ENCODE measurements around the gene TCP11L2.
A peak's percentile ranks its signal among the peaks of the same experiment; 100 is the strongest.

Gene TCP11L2

GRCh38 chr12:106302401-106303201, at the start of gene TCP11L2:
Gene TCP11L2 (plus strand): TSS chr12:106302733. CDS start chr12:106311076, 8,343 bp downstream.
- peak; percentile 82 to 84 for DNase-seq

DNA sequence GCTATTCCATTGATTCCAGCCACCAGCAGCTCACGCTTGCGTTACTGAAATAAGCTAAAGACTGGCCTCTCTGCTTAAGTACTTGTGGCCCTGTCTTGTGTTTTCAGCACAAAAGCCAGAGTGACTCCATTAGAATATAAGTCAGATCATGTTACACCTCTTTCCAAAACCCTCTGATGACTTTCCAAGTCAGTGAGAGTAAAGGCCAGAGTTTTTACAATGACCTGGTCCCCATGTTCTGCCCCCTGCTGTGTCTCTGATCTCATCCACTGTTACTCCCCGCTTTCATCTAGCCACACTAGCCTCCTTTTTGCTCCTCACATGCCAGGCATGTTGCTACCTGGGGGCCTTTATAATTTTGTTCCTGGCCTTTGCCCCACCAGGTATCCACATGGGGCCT, 47.8 kb upstream of the TCP11L2 start:
- DNase-seq: no peak

- DNase-seq: no peak
These were observed 47.0 kb upstream of the TCP11L2 start for GRCh38 chr12:106255493-106255892.

DNA sequence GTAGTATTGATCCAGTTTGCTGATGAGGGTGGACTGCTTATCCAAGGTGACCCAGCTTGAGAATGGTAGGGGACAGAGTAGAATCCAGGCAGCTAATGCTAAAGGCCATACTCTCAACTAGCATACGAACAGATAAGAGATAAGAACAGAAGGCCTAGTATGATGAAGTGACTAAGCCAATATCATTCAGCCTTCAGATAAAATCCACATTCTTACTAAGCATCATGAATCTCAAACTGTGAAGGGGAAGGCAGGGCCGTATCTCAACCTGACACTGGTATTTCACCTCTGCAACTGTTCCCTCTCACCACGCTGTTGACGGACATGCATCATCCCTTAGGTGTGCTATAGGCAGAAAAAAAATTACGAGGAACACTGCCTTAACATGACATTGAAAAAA, 46.6 kb upstream of the TCP11L2 start:
- DNase-seq: no peak

DNA sequence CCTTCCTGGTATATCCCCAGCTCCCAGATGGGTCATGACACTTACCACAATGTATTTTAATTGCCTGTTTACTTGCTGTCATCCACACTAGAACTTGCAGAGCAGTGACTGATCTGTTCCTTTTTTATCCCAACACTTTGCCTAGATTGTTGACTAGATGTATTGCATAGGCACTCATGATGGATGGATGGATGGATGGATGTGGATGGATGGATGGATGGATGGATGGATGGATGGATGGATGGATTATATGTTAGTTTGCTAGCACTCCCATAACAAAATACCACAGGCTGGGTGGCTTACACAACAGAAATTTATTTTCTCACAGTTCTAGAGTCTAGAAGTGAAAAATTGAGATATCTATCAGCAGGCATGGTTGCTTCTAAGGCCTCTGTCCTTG, 46.0 kb upstream of the TCP11L2 start:
- no peak for DNase-seq

DNA sequence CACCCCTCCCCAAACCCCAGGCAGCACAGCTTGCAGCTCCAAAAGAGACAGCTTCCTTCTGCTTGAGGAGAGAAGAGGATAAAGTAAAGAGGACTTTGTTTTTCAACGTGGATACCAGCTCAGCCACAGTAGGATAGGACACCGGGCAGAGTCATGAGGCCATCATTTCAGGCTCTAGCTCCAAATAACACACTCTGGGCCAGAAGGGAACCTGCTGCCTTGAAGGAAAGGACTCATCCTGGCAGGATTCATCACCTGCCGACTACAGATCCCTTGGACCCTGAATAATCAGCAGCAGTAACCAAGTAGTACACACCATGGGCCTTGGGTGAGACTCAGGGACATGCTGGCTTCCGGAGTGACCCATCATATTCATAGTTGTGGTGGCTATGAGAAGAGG, 44.3 kb upstream of the TCP11L2 start:
- no peak for DNase-seq

DNA sequence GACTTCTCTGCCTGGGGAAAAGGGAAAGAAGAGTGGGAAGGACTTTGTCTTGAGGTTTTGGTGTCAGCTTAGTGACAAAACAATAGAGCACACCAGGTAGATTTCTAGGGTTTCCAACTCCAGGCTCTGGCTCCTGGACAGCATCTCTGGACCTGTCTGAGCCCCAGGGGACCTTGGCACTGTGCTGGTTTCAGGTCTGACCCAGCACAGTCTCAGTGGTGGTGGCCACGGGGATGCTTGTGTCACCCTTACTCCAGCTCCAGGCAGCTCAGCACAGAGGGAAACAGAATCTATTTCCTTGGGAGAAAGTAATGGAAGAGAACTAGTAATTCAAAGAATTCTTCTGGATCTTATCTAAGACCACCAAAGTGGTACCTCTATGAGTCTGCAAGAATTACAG, 43.6 kb upstream of the TCP11L2 start:
- DNase-seq: no peak

- no peak for DNase-seq
These were observed 37.4 kb upstream of the TCP11L2 start for GRCh38 chr12:106265116-106265515.

DNA sequence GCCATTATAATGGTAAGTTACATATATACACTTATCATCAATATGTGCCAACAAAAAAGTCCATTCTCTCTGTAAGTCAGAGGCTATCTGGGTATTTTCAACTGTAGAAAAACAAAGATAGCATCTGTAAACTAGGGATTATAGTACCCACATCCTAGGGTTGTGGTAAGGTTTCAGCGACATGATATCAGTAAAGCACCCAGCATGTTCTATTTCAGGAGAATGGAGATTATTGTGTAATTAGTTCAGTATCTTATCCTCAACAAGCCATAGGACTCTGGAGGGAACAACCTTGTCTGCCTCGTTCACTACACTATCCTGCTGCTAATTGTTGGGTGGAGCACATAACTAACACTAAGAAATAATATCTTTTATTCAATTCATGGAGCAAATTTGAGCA, 35.0 kb upstream of the TCP11L2 start:
- no peak for DNase-seq

- DNase-seq: no peak
These were observed 33.3 kb upstream of the TCP11L2 start for GRCh38 chr12:106269150-106269771.

DNA sequence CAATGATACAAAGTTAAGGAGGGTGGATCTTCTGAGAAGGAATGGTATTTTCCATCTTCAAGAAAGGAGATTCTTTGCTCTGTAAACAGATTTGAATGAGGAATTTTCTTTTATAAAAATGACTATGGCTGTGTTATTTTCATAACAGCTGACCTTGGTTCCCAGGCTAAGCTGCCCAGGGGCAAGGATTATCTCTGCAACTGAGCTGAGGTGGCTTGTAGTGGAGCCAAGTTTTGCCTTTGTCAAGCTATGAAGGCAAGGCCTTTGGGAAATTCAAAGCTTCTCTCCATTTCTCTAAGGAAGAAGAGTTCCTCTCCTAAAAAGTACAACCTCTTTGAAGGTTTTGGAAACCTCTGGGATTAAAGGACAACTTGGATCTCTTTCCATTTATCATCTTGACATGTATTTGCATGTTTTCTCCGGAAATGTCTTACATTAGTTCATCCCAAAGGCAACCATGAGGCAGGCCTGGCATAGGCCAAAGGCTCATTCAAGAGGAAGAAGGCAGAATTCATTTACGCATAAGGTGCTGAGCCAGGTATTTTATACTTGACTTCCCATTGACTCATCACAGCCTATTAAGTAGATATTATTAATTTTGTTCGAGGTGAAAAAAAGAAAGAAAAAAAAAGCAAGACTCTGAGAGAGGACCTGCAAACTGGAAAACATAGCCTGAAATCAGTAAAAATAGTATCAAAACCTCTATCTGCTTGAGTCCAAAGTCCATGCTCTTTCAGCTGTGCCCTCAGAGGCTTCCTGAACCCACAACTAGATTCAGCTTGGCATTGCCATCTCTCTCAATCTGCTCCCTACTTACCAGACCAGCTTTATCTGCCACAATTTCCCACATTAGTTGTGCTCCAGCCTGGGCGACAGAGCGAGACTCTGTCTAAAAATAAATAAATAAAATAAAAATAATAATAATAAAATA, 30.7 kb upstream of the TCP11L2 start:
- no peak for DNase-seq

DNA sequence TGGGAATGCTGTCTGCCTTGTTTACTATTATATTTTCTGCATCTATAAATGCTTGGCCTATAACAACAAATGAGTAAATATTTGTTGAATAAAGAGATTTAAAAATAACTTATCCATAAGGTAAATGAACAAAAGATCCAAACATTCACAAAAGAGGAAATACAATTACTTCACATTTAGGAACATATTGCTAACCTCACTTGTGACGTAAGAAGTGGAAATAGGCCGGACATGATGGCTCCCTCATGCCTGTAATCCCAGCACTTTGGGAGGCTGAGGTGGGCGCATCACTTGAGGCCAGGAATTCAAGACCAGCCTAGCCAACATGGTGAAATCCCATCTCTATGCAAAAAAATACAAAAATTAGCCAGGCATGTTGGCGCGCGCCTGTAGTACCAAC, 29.0 kb upstream of the TCP11L2 start:
- no peak for DNase-seq

DNA sequence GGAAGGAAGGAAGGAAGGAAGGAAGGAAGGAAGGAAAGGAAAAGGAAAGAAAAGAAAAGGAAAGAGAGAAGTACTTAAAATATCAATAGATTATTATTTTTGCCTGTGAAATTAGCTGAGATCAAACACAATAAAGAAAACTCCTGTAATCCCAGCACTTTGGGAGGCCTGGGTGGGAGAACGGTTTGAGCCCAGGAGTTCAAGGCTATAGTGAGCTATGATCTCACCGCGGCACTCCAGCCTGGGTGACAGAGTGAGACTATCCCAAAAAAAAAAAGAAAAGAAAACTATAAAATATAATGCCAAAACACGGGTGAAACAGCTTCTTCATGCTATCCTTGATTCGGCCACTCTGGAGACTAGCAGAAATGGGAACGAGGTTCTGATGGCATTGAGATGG, 28.5 kb upstream of the TCP11L2 start:
- no peak for DNase-seq

- no peak for DNase-seq
These were observed 27.9 kb upstream of the TCP11L2 start for GRCh38 chr12:106274575-106275121.

DNA sequence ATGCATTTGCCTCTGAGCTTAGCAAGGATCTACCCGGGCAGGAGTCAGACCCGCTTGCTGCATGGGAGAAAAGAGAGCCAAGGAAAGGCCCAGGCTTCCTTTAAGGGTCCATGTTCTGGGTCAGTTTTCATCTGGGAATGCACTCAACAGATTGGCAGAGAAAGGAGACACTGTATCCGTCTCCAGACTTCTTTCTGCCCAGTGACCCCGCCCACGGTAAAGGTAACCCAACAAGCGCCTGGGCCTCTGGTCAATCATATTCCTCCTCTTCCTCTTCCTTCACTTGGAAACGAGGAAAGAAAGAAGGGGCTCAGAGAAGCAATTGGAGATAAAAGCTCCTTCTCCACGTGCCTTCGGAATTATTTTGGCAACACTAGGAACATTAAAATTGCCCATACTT, 27.1 kb upstream of the TCP11L2 start:
- DNase-seq: no peak

GRCh38 chr12:106276032-106276740, 26.3 kb upstream of the TCP11L2 start:
- DNase-seq: no peak

GRCh38 chr12:106280106-106280505, 22.4 kb upstream of the TCP11L2 start:
- DNase-seq: no peak

DNA sequence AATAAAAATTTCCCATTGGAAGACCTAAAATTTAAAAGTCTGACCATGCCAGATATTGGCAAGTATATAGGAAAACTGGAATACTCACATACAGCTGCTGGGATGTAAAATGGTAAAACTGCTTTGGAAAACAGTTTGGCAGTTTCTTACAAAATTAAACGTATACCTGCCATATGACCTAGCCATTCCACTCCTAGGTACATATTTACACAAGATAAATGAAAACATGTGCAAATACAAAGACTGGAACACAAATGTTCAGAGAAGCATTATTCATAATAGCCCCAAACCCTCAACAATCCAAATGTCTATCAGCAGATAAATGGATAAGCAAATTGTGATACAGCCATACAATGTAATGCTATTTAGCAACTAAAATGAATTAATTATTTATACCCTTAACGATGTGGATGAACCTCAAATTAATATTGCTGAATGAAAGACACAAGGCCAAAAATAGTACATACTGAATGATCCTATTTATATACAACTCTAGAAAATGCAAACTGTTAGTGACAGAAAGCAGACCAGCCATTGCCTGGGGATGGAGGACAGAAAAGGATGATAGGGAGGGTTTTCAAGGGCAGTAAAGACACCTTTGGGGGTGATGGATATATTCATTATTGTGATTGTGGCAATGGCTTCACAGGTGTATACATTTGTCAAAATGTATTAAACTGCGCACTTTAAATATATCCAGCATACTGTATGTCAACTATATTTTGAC, 21.3 kb upstream of the TCP11L2 start:
- no peak for DNase-seq

DNA sequence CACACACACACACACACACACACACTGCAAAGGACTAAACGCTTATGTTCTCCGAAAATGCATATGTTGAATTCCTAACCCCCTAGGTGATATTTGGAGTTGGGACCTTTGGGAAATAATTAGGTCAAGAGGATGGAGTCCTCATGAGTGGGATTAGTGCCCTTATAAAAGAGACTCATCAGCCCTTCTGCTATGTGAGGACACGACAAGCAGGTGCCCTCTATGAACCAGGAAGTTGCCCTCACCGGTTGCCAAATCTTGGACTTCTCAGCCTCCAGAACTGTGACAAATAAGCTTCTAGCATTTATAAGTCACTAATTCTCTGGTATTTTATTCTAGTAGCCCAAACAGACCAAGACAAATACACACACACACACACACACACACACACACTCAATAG, 20.7 kb upstream of the TCP11L2 start:
- no peak for DNase-seq

DNA sequence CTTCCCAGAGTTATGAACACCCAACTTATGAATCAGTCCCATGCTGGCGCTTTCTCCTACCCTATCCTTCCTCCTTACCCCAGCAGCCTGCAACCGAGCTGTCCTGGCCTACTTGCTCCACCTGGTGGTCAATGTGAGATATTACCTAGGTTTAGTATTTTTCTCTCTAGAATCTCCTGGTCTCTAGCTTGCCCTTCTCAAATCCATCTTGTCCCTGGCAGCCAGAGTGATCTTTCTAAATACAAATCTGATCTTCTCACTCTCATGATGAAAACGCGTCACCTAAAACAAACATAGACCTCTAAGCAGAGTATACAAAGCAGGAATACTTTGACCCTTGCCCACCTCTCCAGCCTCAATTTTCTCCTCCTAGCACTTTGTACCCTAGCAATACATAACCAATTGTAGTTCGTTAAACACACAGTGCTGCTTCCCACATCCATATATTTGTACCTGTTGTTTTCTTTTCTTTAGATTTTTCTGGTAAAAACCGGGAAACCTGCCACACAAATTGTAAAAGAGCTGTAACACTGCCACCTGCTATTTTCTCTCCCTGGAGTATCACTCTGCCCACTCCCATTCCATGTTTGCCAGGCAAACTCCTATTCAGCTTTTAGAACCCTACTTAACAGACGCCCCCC, 20.0 kb upstream of the TCP11L2 start:
- DNase-seq: peak in 1 of 2 donors; percentile 36

All from stimulated activated CD4-positive, alpha-beta T cell treated with anti-CD3 and anti-CD28 coated beads, Interleukin-2, amount 100 ng/mL, for 48 hours (primary cell).